Measurements from ENCODE around the gene SLC25A23.

- TF ChIP-seq CTCF (IDR thresholded peaks at IDR 0.05): no peak
- TF ChIP-seq EP300 (IDR thresholded peaks at IDR 0.05): no peak
These were observed 25.9 kb downstream of the SLC25A23 start, which contains the start of gene SLC25A41 for GRCh38 chr19:6433663-6434062.

Data from ovary (tissue), 3 donors.